ENCODE measurements around the gene TBC1D8.
A peak's percentile ranks its signal among the peaks of the same experiment; 100 is the strongest.

TBC1D8 gene

DNA sequence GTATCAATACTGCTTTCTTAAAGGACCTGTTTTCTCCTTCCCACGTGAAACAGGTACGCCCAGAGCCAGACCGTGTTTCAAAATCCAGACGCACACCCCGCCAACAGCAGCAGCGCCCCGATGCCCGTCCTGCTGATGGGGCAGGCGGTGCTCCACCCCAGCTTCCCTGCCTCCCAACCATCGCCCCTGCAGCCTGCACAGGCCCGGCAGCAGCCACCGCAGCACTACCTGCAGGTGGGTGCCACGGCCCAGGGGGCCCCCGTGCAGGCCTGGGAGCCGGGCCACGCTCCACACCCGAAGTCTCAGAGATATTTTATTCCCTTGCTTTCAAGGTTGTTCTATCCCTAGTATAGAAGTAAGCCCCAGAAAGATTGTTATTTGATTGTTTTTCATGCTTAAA, 157.9 kb downstream of the TBC1D8 start:
- DNase-seq = no peak

DNA sequence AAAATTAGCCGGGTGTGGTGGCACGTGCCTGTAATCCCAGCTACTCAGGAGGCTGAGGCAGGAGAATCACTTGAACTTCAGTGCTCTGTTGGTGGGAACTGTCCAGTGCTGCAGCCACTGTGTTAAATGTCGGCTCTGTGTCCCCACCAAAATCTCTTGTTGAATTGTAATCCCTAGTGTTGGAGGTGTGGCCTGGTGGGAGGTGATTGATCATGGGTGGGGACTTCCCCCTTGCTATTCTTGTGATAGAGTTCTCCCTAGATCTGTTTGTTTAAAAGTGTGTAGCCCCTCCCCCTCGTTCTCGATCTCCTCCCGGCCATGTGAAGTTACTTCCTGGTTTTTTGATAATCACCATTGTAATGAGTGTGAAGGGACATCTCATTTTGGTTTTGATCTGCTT, 158.9 kb downstream of the TBC1D8 start:
- no peak for DNase-seq

DNA sequence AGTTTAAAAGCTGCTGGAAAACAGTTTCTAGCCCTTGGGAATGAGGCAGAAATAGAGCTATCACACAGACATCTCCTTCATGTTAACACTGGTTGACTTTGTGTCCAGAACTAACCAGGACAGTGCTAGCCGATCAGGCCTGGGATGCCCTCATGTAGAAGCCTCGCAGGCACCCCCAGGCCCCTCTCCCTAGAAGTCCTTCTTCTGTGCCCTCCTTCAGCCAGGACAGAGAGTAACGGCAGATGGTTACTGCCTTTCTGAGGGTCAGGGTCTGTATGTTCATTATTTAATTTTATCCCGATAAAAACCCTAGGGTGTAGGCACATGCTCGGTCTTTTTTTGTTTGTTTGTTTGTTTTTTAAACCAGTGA, 159.8 kb downstream of the TBC1D8 start:
- DNase-seq = no peak

DNA sequence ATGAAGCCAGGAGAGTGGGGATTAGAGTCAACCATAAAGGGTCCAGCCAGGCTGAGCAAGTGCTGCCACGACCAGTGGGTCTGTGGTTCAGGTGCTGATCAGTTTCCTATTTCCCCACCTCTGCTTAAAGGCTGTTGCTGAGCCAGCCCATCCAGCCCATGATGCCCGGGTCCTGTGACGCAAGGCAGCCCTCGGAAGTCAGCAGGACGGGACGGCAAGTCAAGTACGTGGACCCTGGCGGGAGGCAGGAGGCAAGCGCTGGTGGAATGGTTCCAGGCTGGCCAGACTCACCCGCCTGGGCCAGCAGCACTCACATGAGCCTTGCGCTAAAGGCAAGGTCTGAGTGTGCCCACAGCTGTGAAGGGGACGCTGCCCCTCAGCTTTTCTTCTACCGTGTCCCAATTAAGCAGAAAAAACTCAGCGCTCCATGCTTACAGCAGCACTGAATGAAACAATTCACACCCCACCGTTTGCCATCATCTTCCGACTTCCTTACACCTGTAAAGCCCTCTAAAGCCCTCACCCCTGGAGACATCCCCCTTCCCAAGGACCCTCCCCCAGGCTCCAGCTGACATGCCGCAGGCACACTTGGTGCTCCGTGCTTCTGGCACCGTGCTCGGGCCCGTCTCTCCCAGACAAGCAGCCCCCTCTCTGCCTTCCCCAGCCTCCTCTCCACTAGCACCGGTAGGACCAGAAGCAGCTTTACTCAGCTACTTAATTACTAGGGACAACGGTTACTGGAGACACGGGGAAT, 160.4 kb downstream of the TBC1D8 start:
- DNase-seq = no peak

DNA sequence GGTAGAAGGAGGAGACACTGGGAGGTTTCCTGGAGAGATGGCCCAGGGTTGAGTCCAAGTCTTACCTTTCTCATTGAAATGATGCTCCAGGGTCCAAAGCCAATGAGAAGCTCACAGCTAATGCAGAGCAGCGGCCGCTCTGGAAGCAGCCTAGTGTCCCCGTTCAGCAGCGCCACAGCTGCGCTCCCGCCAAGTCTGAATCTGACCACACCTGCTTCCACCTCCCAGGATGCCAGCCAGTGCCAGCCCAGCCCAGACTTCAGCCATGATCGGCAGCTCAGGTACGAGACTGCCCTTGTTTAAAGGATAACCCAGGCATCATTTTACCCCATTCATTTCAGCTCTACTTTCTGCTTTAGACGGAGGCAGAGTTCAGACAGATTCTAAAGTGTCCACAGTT, 161.0 kb downstream of the TBC1D8 start:
- DNase-seq = no peak

DNA sequence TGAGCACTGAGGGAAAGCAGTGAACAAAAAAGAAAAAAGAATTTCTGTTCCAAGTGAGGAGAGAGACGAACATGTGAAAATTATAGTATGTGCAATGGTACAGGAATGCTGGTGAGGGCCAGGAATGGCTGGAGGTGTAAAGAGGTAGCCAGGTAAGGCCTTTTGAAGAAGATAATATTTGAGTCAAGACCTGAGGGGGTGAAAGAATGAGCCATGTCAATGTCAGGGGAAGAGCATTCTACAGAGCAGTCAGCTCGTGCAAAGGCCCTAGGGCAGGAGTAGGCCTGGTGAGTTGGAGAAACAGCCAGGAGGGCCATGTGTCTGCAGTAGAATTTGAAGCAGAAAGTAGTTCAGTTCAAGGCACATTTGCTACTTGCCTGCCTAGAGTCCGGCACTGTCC, 161.5 kb downstream of the TBC1D8 start:
- no peak for DNase-seq

DNA sequence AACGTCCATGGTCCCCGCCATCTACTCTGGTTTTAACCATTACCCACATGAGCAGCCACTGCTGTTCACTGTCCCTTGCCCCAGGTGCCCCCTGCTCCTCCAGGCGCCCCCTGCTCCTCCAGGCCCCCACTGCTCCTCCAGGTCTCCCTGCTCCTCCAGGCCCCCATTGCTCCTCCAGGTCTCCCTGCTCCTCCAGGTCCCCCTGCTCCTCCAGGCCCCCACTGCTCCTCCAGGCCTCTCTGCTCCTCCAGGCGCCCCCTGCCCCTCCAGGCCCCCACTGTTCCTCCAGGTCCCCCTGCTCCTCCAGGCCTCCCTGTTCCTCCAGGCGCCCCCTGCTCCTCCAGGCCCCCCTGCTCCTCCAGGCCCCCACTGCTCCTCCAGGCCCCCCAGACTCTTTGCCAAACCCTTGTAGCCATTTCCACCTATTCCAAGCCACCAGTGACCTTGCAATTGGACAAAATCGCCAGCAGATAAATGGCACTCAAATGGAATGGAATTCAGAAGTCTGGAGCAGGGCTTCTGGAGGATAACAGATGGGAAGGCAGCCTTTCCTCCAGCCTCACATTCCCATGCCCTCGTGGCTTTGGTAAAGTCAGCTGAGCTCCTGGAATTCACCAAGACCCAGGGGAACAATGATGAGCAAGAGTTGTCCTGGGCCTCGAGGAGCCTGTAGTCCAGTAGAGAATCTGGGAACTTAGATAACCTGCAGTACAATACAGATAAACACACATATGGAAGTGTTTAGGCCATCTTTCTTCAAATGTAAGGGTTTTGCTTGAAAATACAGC, 162.4 kb downstream of the TBC1D8 start:
- DNase-seq = no peak

DNA sequence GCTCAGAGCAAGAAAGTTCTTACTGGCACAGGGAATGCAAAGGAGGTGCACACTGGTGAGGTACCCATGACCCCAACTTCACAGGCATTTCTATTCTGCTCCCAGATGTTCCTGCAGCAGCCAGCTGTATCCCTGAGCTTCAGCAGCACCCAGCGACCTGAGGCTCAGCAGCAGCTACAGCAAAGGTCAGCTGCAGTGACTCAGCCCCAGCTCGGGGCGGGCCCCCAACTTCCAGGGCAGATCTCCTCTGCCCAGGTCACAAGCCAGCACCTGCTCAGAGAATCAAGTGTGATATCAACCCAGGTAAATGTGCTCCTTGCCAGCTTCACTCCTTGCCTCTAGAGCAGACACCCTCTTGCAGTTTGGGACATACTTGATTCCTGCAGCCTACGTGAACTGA, 163.2 kb downstream of the TBC1D8 start:
- DNase-seq = no peak

DNA sequence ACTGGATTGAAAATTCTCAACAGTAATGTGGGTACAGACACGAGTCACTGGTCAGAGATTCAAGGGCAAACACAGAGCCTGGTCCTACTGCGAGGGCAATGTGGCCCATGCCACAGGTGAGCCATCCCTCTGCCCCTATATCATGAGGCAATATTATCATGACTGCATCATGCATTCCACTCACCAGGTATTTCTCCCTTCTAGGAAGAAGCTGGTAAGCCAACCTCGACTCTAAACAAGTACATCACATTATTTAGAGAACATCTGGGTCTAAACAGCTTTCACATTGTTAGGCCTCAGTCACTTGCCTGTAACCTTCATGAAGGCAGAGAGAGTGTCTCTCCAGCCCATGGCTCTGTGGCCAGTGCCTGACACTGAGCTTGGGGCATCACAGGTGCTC, 163.6 kb downstream of the TBC1D8 start:
- DNase-seq = no peak

DNA sequence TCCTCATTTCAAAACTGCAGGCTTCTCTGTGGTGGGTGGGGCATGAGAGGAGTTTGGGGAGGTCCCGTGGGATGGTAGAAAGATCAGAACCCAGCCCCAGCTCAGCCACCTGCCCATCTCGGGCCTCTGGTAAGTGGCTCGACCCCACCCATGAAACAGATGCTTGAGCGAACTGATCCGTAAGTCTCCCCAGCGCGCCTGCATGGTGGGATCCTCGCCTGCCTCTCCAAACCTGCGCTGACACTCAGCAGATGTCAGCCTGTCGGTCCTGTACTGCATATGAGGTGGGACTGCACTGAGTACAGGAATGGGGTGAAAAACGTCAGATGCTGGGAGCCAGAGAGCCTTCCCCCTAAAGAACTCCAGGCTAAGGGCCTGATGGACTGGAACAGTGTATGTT, 165.0 kb downstream of the TBC1D8 start:
- DNase-seq = no peak

DNA sequence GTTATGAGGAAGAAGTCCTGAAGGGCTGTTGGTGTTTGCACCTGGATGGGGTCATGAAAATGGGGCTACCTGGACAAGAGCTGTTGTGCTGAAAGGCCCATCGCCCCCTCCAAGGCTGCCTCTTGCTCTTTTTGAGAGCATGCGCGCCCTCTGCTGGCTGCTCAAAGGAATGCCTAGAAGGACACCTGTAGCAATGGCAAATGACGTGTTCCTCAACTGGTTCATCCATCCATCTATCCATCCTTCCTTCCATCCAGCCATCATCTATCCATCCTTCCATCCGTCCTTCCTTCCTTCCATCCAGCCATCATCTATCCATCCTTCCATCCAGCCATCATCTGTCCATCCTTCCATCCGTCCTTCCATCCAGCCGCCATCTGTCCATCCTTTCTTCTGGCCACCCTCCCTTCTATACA, 166.3 kb downstream of the TBC1D8 start:
- peak; percentile 42 to 68 for DNase-seq

DNA sequence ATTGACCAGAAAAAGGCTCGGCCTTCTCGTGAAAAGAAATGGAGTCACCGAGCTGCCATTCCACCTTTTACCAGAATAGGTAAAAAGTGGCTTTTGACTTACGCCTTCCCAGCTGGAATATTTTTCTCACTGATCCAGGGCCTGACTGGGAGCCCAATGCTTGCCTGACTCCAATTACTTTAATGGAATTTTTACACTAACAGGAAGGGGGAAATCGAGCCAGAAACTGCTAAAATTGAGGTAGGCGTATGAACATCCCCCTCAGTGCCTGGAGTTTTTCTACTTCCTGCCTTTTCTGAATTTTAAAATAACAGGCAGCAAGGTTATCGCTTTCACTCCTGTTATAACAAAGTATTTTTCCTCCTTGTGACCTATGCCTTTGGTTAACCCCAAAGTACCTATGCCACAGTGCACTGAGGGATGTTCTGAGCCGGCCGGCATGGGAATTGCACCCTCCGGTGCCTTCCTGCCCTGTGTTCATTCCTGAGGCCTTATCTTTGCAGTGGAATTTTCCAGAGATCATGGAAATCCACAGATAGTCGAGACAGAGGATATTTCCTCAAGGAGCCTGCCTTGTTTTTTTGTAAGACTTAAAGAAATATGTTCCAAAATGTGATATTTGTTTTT, 167.4 kb downstream of the TBC1D8 start:
- DNase-seq = no peak

DNA sequence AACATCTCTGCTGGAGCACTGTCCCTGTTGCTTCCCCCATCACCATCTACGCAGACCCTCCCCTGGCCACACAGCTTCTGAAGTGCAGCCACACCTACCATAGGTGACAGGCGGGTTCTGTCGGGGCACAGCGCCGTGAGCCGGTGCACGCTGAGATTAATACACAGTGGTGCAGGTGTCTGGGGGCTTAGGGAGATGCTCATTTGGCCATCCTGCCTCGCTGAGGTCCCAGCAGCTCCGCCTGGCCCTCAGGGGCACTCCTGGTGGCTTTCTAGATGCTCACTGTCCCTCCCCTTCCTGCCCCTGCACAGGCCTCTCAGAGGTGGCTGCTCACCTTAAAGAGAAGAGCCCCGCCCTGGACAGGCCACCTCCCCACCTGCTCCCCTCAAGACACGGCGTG, 168.0 kb downstream of the TBC1D8 start:
- DNase-seq = no peak

DNA sequence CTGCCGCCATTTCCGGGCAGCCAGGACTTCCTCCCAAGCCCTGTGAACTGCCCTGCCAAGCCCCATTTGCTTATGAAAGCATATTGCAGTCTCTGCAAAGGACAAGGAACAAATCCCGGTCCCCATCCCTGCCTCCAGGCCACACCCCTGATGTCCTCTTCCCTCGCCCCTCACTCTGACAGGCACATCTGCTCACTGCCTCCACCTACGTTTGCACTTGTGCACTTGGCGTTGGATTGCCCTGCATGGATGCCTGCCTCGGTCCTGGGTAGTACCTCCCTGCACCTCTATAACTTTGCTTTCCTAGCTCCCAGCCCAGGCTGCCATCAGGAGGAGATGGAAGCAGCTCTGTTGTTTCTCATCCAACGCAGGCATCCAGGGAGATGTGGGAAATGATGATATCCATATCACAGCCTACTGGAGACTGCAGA, 168.7 kb downstream of the TBC1D8 start:
- DNase-seq = no peak

DNA sequence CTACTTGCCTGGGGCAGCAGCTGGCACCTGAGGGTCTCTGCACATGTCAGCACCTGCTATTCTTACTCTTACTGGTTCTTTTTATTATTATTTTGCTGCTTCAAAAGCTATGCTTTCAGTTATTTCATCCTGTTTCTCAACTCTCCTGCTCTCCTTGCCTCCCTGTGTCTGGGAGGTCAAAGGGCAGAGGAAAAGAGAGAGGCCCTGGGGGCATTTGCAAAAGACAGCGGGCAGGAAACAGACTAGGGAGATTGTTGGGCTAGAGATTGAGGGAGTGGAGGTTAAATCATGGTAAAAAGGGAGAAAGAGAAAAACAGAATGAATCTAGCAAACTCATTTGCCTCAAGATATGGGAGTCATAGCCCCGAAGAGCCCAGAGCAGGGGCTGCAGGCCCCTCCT, 170.2 kb downstream of the TBC1D8 start:
- DNase-seq = no peak

DNA sequence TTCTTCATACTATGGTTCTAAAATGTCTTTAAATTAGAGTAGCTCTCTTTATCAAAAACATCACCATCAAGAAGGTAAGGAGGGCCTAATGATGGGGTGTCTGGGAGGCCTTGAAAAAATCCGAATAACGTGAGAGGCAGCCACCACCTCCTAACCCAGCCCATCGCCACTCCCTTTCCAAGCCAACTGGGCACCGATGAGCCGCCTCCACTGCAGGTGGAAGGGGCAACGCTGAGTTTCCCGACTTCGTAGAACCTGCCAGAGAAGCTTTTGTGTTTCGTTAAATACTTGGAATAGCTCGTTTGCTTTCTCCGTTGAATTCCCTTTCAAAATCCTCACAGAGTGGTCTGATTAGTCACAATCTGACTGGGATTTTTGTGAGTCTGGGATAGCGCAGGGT, 171.1 kb downstream of the TBC1D8 start:
- DNase-seq = no peak

DNA sequence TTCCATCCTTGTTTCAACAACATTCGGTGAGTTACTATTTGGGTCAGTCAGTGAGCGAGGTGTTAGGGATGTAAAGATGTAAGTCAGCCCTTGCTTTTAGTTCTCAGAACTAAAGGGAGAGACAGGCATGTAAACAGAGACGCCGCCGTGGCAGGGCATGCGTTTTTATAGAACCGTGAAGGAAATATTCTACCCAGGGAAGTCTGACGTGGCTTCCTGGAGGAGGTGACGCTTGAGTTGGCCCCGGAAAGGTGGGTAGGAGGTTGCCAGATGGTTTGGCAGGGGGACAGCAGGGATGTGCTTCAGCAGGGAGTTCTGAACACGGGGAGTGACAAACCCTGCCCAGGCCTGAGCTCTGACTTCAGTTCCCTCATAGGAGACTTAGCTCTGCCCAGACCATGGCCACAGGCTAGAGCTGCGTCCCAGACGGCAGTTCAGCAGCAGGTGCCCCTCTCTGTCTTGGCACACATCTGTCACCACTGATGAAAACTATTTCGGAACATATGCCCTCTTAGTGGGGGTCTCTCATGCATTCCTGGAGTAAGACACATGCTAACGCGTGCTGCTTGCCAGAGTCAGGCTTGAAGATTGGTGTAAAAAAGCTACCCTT, 172.5 kb downstream of the TBC1D8 start:
- DNase-seq = no peak

DNA sequence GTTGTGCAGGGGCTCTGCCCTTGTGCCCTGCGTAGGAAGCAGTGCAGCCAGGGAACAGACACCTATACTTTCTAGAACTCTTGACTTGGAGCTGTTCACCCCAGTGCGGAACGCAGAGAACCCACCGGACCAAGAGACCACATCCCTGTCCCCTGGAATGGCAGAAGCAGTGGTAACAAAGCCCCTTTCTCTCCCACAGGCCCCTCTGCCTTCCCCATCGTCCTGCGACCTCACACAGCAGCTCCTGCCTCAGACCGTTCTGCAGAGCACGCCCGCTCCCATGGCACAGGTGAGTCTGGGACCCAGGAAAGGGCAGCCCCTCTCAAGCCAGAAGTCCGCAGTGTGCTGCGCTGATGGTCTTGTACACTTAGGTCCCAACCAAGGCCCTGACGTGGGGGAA, 173.7 kb downstream of the TBC1D8 start:
- DNase-seq = no peak

DNA sequence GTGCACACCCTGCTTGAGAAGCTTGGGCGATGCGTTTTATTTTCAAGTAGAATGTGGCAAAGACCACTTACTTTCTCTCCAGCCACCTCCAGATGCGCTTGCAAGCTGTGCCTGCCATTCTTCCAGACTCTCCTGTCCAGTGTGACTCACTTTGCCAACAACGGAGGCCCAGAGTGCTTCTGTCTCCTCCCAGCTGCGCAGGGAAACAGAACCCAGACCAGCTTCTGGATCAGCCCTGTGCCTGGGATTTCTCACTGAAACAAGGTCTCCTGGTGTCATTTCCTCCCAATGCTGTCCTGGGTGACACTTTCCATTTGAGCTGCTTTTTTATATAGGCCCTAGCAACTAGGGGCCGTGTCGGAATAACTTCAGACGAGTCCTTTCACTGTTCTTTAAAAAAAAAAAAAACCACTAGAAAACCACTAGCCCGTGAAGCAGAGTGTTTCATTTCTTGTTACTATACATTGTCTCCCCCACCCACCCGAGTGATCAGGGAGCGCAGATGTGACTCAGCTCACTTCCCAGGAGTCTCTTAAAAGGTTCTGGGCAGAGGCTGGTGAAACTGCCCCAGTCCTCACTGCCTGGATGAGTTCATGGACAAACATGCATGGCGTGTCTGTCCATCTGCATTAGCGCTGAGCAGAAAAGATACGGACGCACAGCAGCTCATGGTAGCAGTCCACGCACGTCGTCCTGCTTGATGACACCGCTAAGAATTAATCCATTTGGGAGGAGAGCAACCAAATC, 174.4 kb downstream of the TBC1D8 start:
- no peak for DNase-seq

DNA sequence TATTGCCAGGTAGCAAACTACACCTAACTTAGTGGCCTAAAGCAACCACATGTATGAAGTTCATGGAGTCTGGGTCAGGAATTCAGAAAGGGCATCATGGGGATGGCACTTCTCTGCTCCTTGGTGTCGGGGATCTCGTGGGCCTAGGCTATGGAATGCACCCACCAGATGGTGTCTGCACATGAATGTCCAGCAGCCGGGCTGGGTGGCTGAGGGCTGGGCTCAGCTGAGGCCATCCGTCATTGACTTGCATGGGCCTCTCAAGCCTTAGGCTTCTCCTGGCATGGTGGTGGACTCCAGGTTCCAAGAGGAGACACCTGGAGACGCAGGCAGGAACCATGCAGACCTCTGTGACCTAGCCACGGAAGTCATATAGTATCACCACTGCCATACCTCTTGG, 175.1 kb downstream of the TBC1D8 start:
- no peak for DNase-seq

DNA sequence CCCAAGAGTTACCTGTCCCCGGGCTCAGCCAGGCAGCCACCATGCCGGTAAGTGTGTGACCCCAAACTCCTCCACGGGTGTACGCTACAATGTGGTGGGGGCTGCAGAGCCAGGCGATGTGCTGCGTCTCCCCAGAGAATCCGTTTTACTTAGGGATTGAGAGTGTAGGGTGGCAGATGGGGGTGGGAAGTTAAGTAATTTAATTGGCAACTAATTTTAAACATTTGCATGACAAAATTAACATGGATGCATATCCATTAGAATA, 175.7 kb downstream of the TBC1D8 start:
- no peak for DNase-seq

DNA sequence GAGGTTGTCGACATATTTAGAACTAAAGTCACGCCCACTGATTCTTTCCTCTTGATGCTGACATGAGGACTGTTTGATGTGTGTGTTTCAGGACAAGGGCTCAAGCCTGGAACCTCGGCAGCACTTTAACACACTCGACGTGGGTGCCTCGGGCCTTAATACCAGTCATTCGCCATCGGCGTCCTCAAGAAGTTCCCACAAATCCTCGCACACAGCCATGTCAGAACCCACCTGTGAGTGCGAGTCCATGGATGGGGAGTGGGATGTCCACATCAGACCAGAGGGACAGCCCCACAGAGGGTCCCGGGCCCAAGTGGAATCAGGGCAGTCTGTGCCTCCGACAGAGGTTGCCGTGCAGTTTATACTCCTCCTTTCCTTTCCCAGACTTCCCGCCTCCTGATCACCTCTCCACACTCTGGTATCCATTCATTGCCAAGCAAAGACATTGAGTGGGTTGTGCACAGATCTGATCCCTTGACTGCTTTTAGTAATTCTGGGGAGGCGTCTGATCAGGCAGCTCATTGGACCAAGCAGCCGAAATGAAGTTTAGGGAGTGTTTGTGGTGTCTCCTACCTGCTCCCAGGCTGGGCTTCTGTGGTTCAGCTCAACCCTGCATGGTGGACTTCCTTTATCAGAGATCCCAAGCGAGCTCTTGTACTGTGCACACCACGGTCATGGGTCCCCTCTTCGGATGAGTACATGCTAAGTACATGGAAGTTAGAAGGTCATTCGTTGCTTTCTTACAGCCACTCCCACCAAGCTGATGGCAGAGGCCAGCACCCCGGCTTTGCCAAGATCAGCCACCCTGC, 176.3 kb downstream of the TBC1D8 start:
- no peak for DNase-seq
